ENCODE data around the gene KLLN.

GRCh38 chr10:87818505-87819288 is 44.6 kb downstream of the KLLN start:
- TF ChIP-seq POLR2AphosphoS5 (IDR thresholded peaks at IDR 0.05) (peak in 1 of 3 donors; percentile 19), CTCF (IDR thresholded peaks at IDR 0.05) (no peak), EP300 (IDR thresholded peaks at IDR 0.05; ENCODE audit: low read depth) (no peak), POLR2A (IDR thresholded peaks at IDR 0.05) (no peak)

Data from transverse colon (tissue), 4 donors.